Activated naive CD4-positive, alpha-beta T cell treated with anti-CD3 and anti-CD28 coated beads, Interleukin-2, amount 50 U/mL, for 72 hours (primary cell): ENCODE data around the gene AFAP1. TPM values are rescaled to one million over a fixed set of nuclear protein-coding genes. Genes with fewer than 3 reads are reported as not detected.

Experiments
- ATAC-seq, 2 donors: fragments of 150-1000 bp; cut with Tn5 transposase; 2 replicates each; pipeline ENCODE4 v1.10.0; 2021; ENCODE audit warnings: mild to moderate bottlenecking in 2 of 2, moderate library complexity in 2 of 2
- DNase-seq, 2 donors: peaks; one replicate each; pipeline ENCODE4 v3.0.0; 2021 to 2022; ENCODE audit warnings: low spot score in 2 of 2
- H3K27ac Mint-ChIP-seq, 2 donors: one replicate each; pipeline ENCODE4 v1.8.0; 2022; ENCODE audit warnings: mild to moderate bottlenecking in 2 of 2, mixed read lengths in 2 of 2
- H3K36me3 Mint-ChIP-seq, 2 donors: one replicate each; pipeline ENCODE4 v1.8.0; 2022; ENCODE audit warnings: mixed read lengths in 2 of 2
- H3K9me3 Mint-ChIP-seq, 2 donors: one replicate each; pipeline ENCODE4 v1.8.0; 2022; ENCODE audit warnings: mixed read lengths in 2 of 2
- total RNA-seq, 2 donors: library from RNA; stranded (reverse); gene quantifications; one replicate each; pipeline ENCODE4 v1.2.3, GENCODE V29; 2022

Gene AFAP1
- total RNA-seq, 2 donors from 2014 or later = 10.2 to 41.9 TPM

DNA sequence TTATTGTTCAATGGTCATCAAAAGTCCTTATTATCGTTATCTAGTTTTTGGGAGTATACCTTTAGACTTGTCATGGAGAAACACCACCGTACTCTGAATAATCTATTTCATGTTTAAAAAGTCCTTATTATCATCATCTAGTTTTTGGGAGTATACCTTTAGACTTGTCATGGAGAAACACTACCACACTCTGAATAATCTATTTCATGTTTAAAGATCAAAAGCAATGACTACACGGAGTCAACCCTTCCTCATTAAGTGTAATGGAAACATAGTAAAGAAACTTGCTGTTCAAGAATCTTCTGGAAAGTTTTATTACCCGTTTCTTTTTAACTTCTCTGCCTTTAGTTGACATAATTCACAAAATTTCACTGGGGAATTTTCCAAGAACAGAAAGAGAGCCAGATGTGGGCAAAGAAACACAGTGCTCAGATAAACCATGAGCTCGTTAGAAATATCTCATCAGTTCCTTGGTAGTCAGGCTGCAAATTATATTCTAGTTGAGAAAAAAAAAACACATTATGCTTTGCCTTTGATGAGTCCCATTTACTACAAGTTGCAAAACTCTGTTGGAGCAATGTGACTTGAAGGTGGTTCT lies 158.8 kb downstream of the AFAP1 start:
- DNase-seq = no peak
- Mint-ChIP-seq H3K27ac (peak overlapping the region; percentile 72 to 78), H3K9me3 (no peaks in the 10 kb centered on the region), H3K36me3 (peaks cover 0 to 13% of the 10 kb centered on the region in 2 donors)
- peak; percentile 63 to 69 for ATAC-seq

DNA sequence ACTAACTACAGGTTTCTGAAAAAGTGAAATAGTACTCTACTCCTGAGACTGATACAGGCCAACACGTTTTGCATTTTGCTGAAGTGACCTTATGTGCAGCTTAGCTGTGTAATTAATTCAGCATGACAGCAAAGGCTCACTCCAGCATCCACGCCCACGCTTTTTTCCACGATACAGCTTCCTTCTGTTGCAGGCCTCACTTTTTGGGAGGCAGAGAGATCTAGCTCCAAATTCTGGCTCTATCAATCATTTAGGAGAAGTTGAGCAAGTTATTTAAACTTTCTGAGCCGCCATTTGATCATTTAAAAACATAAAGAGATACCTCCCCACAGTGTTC lies 160.3 kb downstream of the AFAP1 start:
- no peaks in the 10 kb centered on the region for H3K9me3 Mint-ChIP-seq
- ATAC-seq (no peak), DNase-seq (no peak)
- peaks cover 0 to 13% of the 10 kb centered on the region in 2 donors for H3K36me3 Mint-ChIP-seq
- H3K27ac Mint-ChIP-seq = peak overlapping the region in 1 of 2 donors; percentile 33

DNA sequence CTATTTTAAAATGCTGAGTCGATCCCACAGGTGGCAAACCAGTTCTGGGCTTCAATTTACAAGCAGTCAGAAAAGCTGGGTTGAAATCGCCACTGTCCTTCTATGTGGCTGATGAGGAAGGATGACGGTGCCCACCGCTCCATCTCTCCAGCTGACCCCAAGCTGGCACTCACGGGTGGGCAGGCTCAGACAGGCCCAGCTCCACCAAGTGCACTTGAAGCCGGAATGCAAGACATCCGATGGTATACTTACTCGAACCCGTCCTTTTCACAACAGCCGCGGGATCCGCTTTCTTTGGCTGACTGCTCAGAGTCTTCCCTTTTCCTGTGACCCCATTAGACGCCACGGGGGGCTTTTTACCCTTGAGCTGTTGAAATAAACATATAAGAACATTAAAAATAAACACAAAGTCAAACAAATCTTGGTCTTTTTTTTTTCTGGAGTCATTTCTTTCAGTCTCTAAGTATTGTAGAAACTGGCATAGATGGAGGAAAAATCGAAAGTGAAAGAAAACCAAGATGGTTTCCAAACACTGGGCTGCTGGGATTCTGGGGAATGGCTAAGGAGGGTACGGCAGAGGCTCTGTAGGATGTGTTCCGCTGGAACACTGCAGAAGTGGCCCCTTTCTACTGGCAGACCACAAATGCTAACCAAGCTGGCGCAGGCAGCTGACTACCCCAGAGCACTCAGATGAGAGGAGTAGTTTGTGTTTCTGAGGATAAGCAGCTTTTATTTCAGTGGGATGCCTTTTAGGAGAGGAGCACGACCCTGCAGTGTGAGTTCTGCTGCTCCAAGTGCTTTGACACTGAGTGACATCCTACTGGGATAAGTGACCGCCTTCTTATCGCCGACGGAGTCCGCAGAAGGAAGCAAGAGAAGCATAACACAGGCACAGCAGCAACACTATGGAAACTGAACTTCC lies 160.9 kb downstream of the AFAP1 start:
- peak overlapping the region in 1 of 2 donors; percentile 33 for H3K27ac Mint-ChIP-seq

DNA sequence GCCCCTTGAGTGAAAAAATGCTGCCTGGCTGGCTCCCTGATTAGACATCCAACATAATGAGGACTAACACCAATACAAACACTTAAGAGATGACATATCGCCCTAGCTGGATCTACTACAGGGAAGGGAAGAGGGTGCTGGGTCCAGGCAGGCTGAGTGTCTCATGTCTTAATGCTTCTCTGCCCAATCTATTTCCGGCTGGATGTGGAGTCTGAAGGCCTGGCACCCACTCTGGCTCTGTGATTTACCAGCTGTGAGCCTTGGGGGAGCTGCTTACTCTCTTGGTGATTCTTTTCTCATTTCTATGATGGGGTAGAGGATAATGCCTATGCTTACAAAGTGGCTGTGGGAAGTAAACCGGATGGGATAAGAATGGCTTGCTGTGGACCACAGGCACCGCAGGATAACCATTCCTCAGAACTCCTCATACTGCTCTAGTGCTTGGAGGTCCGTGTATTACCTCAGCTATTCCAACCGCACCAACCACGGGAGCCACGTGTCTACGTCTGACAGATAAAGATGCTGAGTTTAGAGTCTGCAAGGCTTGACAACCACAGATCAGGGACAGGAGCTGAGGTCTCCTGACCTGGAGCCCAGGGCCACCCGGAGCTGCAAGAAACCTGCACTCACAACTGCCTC lies 161.7 kb downstream of the AFAP1 start:
- Mint-ChIP-seq H3K27ac (peak overlapping the region in 1 of 2 donors; percentile 33), H3K36me3 (peaks cover 0 to 13% of the 10 kb centered on the region in 2 donors)

More for the DNA sequence above, 160.9 kb downstream of the AFAP1 start:
- ATAC-seq = no peak
- no peak for DNase-seq
- Mint-ChIP-seq H3K9me3 (no peaks in the 10 kb centered on the region), H3K36me3 (peaks cover 0 to 13% of the 10 kb centered on the region in 2 donors)

DNA sequence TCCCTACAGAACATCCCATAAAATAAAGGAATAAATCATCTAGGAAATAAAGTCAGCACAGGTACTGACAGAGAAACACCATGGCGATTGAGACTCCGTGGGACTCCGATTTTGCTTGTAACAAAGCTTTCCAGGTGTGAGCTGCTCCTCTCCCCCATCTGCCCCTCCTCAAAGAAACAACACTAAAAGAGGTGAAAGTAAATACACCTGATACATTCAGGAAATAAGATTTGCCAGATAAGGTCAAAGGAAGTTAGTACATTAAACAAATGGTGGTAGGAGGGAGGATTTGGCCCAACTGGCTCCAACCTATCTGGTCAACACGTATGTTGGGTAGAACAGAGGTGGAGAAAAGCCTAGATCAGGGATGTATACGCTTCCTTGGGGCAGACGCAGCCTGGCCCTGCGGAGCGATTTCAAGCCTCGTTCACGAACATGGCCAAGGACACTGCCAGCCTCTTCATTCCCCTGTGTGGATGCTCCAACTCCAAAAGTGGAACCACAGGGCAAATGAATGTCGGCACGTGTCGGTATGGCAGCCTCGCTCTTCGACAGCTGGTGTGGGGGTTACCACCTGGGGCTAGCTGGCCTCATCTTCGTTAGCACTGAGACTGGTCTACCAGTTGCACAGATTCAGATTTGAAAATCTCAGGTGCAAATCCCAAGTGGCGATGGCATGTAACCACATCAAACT lies 162.5 kb downstream of the AFAP1 start:
- DNase-seq (no peak), ATAC-seq (no peak)
- Mint-ChIP-seq H3K27ac (peak overlapping the region in 1 of 2 donors; percentile 37), H3K9me3 (no peaks in the 10 kb centered on the region), H3K36me3 (peaks cover 0 to 13% of the 10 kb centered on the region in 2 donors)

More for the DNA sequence above, 161.7 kb downstream of the AFAP1 start:
- H3K9me3 Mint-ChIP-seq = no peaks in the 10 kb centered on the region
- DNase-seq = no peak
- no peak for ATAC-seq

DNA sequence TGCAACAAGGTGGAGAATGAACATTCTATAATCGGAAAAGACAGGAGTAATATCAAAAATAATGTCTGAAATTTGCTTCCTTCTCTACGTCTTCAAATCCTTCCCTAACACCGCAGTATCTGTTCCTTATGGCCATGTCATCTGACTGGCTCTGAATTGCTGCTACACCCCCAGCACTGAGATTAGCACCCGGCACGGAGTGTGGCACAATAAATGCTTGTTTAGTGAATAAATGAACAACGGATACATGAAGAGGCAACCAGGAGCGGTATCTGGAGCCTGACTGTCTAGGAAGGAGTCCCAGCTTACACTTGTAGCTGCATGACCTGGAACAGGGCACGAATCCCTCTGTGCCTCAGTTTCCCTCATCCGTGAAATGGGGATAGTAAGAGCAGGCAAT lies 164.3 kb downstream of the AFAP1 start:
- peaks cover 0 to 13% of the 10 kb centered on the region in 2 donors for H3K36me3 Mint-ChIP-seq
- ATAC-seq = no peak
- DNase-seq = no peak
- H3K27ac Mint-ChIP-seq = no peak overlapping the region
- H3K9me3 Mint-ChIP-seq = no peaks in the 10 kb centered on the region

DNA sequence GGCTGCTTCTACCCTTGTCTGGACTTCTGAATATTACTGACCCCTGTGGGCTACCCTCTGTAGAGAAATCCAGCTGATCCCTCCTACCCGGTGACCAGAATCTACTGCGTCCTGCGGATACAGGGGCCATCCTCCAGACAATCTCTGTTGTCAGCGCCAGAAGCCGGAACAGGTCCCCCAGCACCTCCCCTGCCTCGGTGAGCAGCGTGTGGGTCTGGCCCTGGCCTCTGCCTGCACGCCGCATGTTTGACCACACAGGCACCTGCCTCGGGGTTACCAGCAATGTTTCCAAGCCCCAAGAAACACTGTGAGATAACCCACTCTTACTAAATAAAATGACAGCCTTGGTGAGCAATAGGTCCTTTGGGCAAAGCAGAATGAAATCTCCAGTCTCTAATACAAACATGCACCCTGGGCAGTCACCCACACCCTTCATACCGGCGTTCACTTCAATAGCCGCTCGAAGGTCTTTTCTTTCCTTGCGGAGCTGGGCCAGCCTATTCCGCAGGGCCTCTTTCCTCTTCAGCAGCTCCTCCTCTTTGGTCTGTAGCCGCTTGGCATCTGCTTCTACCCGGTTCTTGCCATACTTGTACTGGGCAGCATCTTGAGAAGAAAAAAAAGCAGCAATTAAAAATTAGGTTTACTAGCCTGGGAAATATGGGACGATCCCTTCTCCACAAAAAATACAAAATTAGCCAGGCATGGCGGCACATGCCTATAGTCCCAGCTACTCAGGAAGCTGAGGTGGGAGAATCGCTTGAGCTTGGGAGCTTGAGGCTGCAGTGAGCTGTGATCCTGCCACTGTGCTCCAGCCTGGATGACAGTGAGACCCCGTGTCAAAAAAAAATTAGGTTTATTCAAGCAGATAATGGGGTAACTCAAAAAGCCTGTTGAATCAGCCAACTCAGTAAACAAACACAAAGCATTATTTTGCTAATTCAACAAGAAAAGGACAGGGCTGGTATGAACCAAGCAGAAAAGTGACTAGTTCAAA lies 165.1 kb downstream of the AFAP1 start:
- no peaks in the 10 kb centered on the region for H3K9me3 Mint-ChIP-seq
- no peak overlapping the region for H3K27ac Mint-ChIP-seq
- peaks cover 0 to 20% of the 10 kb centered on the region in 2 donors for H3K36me3 Mint-ChIP-seq
- DNase-seq (no peak), ATAC-seq (no peak)

DNA sequence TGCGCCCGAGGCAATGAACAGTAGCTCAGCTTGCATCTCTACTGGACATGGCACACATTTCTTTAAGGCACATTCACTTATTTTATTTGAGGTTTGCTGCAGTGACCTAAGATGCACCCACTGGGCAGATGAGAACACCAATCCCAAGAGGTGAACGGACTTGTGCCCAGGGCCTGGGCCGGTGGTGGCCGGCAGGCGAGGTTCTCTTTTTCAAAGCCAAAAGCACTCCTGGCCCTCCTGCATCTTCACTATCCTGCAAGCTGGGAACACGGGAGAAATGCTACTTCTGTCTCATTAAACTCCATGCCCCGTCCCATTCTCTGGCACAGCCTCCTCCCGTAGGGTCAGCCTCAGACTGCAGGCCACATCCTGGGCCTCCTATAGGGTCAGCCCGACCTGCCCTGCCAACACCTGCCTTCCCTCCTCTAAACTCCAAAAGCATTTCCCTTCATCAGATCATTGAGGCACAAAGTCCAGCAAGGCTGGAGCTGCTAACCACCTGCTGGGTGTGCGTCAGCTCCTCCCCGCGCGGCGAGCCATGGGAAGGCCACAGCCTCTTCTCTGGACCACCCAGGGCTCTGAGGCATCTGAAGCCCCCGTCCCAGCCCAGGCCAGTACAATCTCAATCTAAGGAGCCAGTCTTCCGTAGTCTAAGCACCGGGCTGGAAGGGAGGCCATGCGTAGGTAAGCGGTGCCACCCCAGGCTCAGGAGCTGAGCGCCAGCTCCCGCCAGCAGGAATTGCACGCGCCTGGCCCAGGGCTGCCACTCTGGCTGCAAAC lies 166.1 kb downstream of the AFAP1 start:
- ATAC-seq (no peak), DNase-seq (no peak)
- Mint-ChIP-seq H3K36me3 (peaks cover 0 to 18% of the 10 kb centered on the region in 2 donors), H3K9me3 (no peaks in the 10 kb centered on the region), H3K27ac (peak overlapping the region in 1 of 2 donors; percentile 69)

DNA sequence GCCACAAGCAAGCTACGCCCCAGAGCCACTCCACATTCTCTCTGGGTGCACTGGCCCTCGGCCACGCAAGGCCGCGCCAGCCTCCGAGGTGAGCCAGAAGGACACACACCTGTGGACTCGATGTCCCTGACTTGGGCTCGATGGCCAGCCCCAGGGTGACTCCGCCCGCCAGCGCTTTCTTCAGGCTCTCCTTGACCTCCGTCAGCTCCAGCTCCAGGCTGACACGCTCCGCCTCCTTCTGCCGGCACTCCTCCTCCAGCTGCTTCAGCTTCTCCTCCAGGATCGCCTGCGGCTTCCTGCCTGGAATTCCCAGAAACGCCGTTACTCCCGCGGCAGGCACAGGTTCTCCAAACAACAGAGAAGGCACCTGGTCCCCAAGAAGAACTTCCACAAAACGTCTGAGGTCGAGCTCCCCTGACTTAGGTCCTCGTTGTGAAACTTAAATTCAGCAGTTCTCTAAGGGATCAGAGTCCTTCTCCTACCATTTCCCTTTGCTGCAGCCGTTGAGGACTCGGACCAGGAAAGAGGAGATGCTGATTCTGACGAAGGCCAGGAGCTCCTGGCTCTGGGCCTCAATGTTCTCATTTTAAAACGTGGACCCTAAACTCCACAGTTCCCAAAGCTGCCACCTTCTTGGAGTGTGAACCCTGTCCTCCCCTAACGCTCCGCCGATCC lies 166.8 kb downstream of the AFAP1 start:
- Mint-ChIP-seq H3K27ac (peak overlapping the region in 1 of 2 donors; percentile 84), H3K9me3 (no peaks in the 10 kb centered on the region), H3K36me3 (peaks cover 0 to 10% of the 10 kb centered on the region in 2 donors)
- ATAC-seq (no peak), DNase-seq (no peak)

DNA sequence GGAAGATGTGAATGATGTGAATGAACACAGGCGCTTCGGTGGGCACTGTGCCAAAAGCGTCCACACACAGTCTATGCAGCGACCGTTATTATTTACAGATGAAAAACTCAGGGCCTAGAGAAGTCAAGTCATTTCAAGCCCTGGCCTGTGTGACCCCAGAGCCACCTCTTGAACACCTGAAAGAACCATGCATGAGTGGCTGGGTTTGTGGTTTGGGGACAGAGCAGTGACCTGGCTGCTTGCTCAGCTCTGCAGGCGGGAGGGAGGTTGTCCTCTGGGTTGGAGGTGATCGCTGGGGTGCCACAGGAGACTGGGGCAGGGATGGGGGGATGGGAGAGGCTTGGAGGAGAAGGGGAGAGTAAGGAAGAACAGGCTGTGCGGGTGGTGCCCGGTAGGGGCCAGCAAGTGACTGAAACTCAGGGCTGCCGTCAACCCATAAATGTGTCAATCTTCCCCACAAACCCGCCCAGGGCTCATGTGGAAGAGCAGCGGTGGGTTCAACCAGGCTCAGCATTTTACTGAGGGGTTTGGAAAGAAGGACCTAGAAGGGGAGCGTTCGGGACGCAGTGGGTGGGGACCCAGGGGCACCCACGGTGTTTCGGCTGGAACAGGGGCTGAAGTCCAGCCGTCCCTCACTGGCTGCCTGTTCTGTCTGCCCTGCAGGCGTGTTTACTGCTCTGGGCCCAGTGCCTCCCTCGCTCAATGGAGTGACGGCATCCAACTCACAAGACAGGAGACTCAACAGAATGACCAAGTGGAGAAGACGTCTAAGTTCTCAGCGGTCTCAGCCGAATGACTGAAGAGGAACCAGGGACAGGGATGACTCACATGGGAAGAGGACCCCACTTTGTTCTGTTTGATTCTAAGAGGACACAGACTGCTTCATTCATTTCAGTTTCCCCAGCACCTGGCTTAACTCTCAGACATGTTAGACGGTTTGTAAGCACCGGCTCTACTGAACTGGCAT lies 167.8 kb downstream of the AFAP1 start:
- peak overlapping the region; percentile 73 to 81 for H3K27ac Mint-ChIP-seq
- H3K9me3 Mint-ChIP-seq = no peaks in the 10 kb centered on the region
- DNase-seq = no peak

DNA sequence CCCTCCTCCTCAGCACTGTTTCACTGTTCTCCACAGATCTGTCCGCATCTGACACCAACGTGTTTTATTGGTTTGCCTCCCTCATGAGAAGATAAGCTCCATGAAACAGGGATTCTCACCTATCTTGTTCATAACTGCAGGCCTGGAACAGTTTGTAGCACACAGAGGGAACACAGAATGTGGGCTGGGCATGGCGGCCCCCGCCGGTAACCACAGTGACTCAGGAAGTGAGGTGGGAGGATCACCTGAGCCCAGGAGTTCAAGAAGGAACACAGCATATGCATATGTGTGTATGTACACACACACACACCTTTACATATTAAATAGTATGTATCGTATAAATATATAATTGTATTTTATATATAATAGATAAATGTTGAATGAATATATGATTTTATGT lies 168.6 kb downstream of the AFAP1 start:
- Mint-ChIP-seq H3K9me3 (no peaks in the 10 kb centered on the region), H3K36me3 (peaks cover 0 to 7% of the 10 kb centered on the region in 2 donors), H3K27ac (peak overlapping the region; percentile 46 to 73)
- DNase-seq (no peak), ATAC-seq (peak; percentile 59 to 76)

More for the DNA sequence above, 167.8 kb downstream of the AFAP1 start:
- peak; percentile 40 to 62 for ATAC-seq
- H3K36me3 Mint-ChIP-seq = peaks cover 0 to 7% of the 10 kb centered on the region in 2 donors

DNA sequence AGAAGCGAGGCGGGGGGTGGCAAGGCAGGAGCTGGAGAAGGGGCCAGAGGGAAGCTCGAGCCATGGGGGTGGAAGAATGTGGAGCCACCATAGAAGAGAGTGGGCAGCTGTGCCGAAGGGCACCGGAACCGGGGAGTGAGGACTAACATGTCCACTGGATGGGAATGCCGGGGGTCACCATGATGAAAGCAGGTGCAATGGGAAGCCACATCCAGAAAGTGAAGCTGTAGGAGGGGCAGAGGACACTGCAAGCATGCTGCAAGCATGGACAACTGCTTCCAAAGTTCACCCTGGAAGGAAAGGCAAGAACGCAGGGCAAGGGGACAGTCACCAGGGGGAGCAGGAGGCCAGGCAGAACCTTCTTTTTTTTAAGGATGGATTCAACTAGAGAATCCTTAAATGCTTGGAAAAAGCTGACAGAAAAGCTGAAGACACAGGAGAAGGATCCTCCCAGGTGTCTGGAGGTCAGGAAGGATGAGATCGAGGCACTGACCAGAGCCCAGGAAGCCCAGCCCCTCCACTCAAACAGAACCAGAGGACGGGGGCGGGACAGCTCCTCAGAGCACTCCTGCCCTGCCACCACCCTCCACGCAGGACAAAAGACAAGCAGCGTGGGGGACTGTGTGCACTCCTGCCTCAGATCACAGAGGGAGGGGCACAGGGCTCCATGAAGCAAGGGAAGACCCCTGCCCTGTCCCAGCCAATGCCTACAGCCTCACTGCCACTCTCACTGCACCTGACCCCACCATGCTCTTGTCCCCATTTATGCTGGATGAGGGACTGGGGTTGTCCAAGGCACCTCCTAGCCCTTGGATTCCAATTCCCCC lies 169.2 kb downstream of the AFAP1 start:
- Mint-ChIP-seq H3K27ac (peak overlapping the region; percentile 73 to 89), H3K36me3 (peaks cover 0 to 7% of the 10 kb centered on the region in 2 donors), H3K9me3 (no peaks in the 10 kb centered on the region)
- DNase-seq = no peak
- peak in 1 of 2 donors; percentile 21 for ATAC-seq
